Activated CD4-positive, CD25-positive, alpha-beta regulatory T cell treated with anti-CD3 and anti-CD28 coated beads, Interleukin-2, amount 50 U/mL, for 24 hours (primary cell): ENCODE measurements around the gene TPRG1.

Experiments used
- ATAC-seq, 2 donors: fragments of 150-1000 bp; cut with Tn5 transposase; one replicate each; pipeline ENCODE4 v1.10.0; 2021; ENCODE audit warnings: mild to moderate bottlenecking in 1 of 2, moderate library complexity in 1 of 2

The TPRG1 gene

DNA sequence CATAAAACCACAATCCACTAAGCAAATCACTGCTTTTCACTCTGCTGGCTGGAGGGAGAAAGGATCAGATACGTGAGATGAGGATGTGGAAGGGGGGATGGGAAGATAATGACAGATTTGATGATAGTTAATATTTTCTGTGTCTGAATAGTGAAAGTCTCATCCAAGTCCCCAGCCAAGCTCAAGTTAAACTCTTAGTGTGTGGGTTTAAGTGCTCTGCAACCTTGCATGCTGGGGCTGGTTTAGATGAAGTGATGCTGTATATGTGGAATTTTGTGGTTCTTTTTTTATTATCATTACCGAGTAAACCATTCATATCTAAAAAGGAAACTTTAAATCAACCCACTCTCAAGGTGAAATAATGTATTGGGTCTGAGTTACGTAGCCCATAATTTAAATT is 111.0 kb downstream of the TPRG1 start:
- ATAC-seq = no peak

- no peak for ATAC-seq
Measured at GRCh38 chr3:189286188-189286587, 114.4 kb downstream of the TPRG1 start.

- ATAC-seq = no peak
Measured at GRCh38 chr3:189286916-189287315, 115.1 kb downstream of the TPRG1 start.

GRCh38 chr3:189288348-189289235 is 116.8 kb downstream of the TPRG1 start:
- ATAC-seq = peak; percentile 82

DNA sequence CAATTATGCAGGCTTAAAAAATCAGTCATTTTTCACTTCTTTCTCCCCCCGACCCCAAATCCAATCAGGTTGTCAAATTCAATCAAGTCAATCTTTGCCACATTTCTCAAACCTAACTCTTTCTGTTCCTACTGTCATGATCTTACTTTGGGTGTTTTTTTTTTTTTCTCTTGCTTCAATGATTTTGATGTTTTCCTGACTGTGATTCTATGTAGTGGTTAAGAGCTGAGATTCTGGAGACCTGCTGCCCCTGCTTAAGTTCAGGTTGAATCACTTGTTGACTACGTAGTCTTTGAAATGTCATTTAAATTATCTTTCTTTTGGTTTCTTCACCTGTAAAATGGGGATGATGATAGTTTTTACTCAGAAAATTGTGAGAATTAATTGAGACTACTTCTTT is 117.5 kb downstream of the TPRG1 start:
- peak; percentile 26 to 31 for ATAC-seq

- ATAC-seq = no peak
Measured at GRCh38 chr3:189292667-189293484, 121.1 kb downstream of the TPRG1 start.

- ATAC-seq = no peak
Measured at GRCh38 chr3:189294649-189295048, 122.9 kb downstream of the TPRG1 start.

- ATAC-seq = no peak
Measured at GRCh38 chr3:189295089-189295488, 123.3 kb downstream of the TPRG1 start.

DNA sequence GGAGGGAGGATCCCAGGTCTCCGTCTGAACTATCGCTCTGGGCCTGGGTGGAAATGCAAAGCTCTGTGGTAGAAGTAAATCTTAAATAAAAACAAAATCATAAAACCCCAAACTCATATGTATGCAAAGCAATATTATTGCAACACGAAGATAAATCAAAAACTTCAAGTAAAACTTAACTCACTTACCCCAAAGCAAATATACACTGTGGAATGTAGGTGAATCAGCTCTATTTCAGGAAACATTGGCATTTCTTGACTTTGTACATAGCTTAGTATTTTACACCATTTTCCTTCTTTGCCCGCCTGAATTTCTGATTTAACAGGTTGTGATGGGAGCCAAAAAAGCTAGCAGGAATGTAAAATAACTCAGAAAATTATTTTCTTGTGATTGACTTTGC is 126.2 kb downstream of the TPRG1 start:
- ATAC-seq = no peak

DNA sequence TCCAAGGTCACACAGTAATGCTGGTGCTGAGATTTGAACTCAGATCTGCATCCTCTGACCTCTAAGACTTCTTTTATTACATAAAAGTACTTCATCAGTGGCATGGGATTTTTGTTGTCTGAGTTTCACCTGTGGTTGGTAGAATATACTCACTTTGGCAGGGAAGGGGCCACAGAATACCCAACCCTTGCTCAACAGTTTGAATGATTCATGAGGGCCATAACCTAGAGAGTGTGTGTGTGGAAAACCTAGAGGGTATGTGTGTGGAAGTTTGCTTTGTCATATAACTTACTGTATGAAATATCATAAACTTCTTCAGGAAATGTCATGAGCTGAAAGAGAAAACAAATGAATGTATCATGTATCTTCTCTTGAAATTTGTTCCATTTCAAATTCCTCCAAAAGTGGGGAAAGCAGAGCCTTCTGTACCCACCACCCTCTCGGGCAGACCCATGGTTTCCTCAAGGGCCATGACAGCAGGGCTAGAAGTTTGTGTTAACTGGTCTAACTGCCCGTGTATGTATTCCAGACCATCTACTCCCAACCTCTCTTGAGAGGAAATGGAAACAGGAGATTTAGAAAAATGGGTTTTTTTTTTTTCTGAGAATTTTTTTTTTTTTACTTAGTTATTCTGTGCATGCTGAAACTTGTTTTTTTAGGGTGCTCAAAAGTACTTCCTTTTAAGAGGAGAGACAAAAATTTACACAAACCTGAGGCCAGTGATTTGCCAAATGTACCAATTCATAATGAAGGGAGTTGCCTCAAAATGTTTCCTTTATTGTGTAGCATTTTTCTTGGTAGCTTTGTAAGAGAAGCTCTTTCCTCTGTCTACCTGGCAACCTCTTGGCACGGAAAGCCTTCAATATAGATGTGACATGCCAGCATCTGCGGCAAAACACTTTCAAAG is 127.0 kb downstream of the TPRG1 start:
- peak in 1 of 2 donors; percentile 73 for ATAC-seq

DNA sequence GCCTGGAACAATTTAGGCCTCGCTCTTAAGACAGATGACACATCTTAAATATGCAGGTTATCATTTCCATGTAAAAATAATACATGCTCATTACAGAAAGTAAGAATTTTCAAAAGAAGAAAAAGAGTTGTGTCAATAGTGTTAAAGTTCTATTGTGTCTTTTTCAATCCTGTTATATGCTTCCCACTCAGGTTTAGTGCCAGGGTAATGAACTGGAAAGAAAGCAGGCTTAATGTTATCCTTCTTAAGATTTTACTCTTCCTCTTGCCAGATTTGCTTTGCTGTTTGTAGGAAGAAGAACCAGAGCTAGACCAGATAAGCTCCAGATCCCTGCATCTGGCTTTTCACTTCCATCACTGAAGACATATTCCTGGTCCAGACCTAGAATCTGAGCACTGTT is 128.6 kb downstream of the TPRG1 start:
- no peak for ATAC-seq

- ATAC-seq = no peak
Measured at GRCh38 chr3:189301479-189301878, 129.7 kb downstream of the TPRG1 start.

GRCh38 chr3:189303584-189303983 is 131.8 kb downstream of the TPRG1 start:
- no peak for ATAC-seq

DNA sequence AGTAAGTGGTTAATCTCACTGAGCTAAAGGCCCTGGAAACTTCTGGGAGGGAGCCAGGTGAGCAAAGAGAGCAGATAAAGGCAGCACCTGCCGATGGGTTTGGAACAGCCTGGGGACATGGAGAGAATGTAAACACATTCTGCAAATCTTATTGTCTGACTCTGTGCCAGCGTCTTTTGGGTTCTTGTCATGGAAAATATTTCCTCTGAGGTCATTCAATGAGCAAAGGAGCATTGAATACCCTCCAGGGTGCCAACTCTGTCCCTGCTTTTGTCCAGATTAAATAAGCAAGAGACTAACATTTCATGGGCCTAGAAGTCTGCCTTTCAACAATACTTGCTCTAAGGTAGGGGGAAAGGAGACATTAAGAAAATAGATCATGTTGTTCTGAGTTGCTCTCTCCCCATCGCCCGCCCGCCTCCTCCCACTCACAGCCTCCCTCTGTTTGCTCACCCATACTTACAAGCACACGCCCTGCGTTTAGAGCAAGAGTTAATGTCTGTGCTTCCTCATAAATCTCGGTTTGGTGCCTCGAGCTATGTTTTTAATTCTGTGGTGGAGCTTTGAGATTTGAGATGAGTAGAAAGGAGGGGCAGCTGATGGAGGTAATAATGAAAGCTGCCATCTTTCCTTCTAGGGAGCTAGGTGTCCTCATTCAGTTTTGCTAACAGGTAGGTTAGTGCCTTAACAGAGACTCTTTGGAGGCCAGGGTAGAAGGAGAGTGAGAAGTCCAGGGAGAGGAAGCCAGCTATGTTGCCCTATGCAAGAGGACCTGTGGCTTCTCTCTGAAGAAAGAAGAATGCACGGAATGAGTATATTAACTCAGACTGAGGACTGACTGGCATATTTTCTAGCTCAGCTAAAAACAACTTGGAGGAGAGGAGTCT is 132.9 kb downstream of the TPRG1 start:
- peak in 1 of 2 donors; percentile 17 for ATAC-seq

- ATAC-seq = peak; percentile 85 to 86
Measured at GRCh38 chr3:189305412-189305811, 133.6 kb downstream of the TPRG1 start.

DNA sequence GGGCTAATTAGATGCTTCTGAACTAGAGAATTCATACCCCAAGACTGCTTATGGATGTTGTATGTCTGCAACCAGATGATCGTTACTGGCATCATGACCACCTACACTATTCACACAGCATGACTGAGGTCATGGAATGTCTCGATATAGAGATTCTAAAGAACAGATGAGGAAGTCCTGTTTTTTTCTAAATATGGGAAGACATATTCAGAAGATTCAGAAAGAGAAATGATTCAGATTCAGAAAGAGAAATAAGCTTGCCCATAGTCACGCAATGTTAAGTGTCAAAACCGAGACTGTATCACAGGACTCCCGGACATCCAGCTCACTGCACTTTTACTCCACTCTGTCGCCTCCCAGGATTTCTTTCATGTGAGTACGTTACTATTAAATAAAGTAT is 136.2 kb downstream of the TPRG1 start:
- peak in 1 of 2 donors; percentile 25 for ATAC-seq

GRCh38 chr3:189308608-189309007 is 136.8 kb downstream of the TPRG1 start:
- ATAC-seq = no peak

GRCh38 chr3:189309400-189309975 is 137.7 kb downstream of the TPRG1 start:
- ATAC-seq = no peak

GRCh38 chr3:189311521-189311920 is 139.8 kb downstream of the TPRG1 start:
- ATAC-seq = no peak

- no peak for ATAC-seq
Measured at GRCh38 chr3:189312866-189313265, 141.1 kb downstream of the TPRG1 start.

DNA sequence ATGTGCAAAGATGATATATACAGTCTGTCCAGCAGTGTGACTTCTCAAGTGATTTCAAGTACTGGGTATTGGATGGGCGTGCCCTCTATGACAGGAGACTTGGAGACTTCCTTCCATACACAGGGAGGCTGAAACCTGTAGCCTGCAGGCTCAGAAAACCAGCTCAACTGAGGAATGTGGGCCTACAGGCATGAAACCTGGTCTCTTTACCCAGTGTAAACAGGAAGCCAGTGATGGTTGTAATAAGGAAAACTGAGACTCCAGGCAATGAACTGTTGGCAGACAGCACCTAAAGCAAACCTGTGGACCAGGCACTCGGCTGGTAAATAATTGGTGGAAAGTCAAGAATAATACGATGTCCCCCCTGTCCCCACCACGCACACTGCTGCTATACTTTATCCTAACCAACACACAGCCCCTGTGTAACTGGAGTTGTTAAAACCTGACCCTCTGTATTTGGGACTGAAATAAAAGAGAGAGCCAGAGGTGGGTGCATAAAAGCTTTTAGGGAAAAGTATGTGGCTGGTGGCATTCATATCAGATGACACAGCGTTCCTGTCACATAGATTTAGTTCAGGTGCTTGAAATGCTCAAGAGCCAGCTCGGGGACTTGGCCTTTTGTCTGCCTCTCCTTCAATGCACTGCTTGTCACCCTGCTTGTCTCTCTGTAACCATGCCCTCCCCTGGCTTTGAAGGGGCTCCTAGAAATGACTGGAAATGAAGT is 144.7 kb downstream of the TPRG1 start:
- ATAC-seq = no peak
